HuH-7.5 (cell line): ENCODE measurements around the gene RFNG.

Experiments
- DNase-seq: peaks from one replicate; pipeline ENCODE4 v3.0.0; 2011; ENCODE audit warnings: low spot score

The RFNG gene

DNA sequence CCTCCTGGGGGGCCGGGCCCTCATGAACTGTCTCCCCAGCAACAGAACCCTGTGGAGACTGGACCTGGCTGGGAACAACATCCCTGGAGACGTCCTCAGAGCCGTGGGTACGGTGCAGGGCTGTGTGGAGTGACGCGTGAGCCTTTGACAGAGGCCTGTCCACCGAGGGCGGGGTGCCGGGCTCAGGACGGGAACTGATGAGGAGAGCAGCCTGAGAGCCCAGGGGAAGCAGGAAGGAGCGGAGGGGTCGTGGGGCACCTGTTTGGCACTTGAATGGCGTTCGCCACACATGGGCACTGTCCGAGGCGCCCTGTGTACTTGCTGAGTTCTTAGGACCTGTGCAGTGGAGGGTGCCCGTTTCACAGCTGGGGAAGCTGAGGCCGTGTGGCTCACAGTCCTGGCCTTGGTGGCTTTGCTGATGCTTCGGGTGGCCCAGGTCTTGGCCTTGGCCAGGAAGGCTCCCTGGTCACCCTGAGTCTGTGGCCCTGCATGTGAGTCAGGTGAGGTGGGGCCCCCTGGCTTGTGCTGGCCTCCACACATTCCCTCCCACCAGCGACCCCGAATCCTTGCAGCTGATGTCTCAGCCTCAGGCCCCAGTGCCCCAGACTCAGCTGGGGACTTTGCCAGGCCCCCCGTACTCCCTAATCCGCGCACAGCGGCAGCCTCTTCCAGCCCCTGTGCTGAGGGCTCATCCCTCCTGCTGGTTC lies 26.1 kb downstream of the RFNG start:
- DNase-seq, result no peak

DNA sequence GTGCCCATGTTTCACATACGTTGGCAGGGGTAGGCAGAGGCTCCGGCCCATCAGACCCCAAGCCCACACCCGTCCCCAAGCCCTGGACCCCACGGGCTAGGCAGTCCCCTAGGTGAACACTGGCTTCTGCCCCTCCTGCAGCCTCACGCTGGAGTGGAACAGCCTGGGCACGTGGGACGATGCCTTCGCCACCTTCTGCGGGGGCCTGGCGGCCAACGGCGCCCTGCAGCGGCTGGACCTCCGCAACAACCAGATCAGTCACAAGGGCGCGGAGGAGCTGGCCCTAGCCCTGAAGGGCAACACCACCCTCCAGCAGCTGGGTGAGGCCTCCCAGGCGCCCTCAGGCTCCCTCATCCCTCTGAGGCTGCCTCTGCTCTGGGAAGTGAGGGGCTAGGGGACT lies 26.8 kb downstream of the RFNG start:
- DNase-seq, result no peak

DNA sequence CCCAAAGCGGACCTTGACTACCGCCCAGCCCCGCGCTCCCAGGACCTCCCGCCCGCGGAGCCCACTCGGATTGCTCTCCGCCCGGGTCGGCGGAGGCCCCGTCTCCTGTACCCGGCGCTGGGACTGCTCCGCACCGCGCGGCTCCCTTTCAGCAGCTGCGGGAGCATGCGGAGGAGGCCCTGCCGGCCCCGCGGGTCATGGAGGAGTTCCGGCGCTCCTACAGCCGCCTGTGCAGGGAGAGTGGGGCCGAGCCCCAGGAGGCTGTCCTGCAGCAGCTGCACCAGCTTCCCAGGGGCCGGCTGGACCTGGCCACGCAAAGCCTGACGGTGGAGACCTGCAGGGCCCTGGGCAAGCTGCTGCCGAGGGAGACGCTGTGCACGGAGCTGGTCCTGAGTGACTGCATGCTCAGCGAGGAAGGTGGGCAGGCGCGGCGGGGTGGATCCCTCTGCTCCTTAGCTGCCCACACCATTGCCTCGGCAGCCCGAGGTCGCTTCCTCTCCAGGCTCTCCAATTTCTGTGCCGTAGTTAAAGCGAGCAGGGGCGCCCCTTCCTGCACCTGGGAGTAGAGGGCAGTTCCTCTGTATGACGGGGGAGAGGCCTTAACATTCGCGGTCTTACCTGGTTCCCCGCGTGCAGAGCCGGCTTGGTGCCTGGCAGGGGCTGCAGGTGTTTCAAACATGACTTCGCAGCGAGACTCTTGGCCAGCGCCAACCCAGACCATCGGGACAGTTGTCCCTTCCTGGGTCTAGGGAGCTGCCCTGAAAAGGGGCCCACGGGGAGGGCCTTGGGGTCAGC lies 28.0 kb downstream of the RFNG start:
- peak; percentile 67 for DNase-seq

GRCh38 chr17:82022981-82023446 lies 28.6 kb downstream of the RFNG start, which contains the start of gene LRRC45:
Gene LRRC45, plus strand, starts transcription at chr17:82023305. Its CDS starts 339 bp downstream, at chr17:82023644.
- DNase-seq, result peak; percentile 99

GRCh38 chr17:82022310-82022980 lies 29.2 kb downstream of the RFNG start, which contains the start of gene CENPX:
Gene CENPX, minus strand, starts transcription at chr17:82022878. Its CDS starts 17 bp downstream, at chr17:82022861.
- no peak for DNase-seq

GRCh38 chr17:82021900-82022309 lies 29.7 kb downstream of the RFNG start:
- DNase-seq, result no peak

DNA sequence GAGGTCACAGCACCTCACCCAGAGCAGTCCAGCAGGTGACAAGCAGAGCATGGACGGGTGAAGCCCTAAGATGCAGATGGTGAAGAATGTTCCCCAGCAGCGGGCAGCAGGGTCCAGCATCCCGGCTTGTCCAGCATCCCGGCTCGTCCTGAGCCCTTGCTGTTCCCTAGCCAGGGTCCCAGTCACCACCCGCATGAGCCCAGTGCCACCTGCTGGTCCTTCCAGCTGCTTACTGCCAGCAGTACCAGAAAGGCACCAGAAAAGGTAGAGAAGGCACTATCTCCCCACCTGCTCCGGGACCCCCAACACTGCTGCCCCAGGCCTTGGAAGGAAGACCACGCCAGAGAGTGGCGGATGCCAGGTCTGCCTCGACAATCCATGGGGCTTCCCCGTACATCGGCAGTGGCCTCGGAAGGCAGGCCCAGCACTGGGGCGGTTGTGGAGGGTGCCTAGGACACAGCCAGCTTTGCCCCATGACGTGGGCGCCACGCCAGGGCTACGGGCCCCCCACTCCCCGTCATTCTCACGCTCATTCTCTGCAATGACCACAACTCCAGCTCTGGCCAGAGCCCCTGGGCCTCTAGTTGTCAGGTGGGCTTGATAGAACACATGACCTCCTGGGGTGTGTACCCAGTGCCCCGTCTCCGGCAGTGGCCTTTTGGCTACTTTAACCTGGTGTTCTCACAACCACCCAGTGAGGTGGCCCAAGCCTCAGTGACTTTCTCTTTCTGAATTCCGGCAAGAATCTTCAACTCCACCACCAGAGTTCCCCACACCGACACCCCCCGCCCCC lies 30.3 kb downstream of the RFNG start:
- peak; percentile 68 for DNase-seq

GRCh38 chr17:82020572-82021106 lies 31.0 kb downstream of the RFNG start:
- DNase-seq, result no peak

DNA sequence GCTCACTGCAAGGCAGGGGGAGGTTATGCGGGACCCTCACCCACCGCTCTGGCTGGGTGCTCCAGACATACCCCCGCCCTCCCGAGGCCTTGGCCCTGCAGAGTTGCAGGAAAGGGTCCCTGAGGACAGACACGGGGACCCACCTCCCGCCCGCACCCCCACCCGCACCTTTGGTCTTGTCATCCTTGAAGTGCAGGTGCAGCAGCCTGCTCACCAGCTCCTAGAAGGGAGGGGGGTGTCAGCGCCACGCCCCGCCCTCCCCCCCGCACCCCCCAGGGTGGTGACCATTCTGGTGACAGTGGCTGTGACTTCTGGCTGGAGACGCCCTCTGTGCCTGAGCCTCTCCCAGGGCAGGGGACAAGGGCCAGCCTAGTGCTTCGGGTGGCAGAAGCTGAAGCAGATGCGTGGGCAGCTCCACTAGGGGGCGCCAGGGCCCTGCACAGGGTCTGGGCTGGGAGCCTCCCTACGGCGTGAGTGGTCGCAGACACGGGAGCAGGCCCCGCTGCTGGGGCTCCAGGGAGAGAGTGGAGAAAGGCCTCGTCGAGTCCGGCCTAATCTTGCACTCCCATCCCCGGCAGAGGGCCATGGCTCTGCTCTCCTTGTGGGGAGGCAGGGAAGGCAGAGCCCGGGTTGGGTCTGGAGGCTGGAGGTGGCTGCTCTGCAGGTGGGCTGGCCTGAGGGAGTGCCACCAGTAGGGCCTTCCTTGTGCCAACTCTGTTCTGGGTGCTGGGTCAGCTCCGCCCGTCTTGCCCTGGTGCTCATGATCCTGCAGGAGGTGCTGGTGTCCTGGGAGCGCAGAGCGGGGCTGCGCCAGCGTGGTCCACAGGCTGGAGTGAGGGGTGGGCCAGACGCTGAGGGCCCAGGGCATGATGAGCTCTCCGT lies 31.7 kb downstream of the RFNG start:
- peak; percentile 92 for DNase-seq

- no peak for DNase-seq
These were observed 32.5 kb downstream of the RFNG start for GRCh38 chr17:82018989-82019689.

DNA sequence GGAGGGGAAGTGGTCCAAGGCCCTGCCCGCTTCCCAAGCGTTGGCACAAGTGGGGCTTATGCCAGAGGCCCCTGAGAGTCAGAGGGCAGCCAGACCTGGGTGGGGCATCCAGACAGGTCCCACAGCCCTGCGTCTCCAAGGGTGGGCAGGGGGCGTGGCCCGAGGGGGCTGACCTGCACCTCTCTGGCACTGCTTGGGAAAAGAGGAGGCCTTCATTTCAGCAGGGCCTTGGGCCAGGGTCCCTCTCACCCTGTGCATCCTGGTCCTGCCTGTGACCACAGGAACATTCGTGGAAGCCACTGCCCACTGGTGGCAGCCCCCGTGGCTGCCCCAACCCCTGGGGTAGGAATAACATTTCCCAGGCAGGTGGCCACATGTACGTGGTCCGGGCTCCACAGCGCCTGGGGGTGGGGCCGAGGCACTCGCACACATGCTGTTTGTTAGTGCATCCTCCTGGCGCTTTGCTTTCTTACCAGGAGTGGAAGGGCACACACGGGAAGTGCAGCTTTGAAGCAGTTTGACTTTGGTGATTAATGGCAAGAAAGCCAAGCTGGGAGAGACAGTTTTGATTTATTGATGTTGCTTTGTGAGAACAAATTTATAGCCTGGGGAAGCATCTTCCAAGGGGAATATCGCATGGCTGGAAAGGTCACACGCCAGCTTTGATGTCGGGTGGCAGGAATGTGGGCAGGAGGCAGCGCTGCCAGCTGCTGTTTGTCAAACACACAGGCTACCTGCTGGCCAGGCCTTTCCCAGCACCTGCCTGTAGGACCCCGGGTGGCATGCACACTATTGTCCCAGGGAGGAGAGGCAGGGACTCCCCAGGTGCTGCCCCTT lies 33.2 kb downstream of the RFNG start:
- DNase-seq, result no peak

GRCh38 chr17:82017612-82018151 lies 33.9 kb downstream of the RFNG start:
- DNase-seq, result no peak

GRCh38 chr17:82016875-82017459 lies 34.6 kb downstream of the RFNG start:
- no peak for DNase-seq

DNA sequence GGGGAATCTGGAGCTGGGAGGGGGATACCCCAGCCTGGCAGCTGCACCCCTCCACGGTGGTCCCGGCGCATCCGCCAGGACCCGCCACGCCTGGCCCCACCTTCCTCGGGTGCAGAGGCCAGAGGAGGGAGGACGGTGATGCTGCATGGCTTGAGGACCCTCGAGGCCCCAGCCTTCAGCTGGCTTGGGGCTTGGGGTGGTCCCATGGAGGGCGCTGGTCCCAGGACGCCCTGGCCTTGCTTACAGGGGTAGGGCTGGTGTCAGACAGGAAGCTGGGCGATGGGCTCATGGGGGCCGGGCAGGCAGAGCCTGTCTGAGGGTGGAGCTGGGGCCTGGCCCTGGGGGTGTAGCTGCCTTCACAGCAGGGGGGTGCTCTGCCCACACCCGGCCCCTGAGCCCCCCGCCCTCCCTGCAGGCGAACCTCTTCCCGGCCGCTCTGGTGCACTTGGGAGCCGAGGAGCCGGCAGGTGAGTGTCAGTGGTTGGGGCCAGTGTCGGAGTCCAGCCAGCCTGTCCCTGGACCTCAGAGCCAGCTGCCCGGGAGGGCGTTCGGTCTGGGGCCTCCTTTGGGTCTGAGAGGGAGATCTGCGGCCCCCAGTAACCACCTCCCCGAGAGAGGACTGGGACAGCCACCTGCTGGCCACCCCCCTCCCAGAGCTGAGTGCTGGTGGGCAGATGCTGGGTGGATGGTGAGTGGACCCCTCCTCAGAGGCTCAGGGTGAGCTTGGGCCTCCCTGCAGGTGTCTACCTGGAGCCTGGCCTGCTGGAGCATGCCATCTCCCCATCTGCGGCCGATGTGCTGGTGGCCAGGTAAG lies 35.3 kb downstream of the RFNG start:
- DNase-seq, result no peak

DNA sequence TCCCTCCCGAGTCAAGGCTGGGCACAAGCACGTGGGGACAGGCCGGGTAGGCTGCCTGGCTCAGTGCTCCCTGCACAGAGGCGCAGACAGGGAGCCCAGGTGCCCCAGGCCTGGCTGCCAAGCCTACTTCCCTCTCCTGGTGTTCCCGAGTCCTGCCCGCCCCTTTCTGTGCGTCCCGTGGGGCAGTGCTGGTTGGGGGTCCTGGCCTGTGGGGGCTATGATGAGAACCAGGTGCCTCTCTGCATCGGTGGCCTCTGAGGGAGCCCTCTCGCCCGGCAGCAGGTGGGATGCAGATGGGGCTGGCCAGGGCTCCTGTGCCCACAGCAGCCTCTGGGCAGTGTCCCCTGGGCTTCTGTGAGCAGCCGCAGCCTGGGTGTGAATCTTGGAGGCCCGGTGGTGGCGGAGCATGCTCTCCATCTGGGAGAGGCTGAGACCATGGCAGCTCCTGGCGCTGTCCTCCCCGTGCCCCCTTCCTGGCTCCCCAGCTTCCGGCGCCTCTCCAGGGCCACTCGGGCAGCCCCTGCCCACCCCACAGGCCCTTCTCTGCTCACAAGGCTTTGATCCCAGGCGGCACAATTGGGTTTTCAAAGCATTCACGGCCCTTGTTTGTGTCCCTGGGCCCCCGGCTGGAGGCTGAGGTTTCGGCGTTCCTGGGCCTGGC lies 36.2 kb downstream of the RFNG start:
- DNase-seq, result no peak

DNA sequence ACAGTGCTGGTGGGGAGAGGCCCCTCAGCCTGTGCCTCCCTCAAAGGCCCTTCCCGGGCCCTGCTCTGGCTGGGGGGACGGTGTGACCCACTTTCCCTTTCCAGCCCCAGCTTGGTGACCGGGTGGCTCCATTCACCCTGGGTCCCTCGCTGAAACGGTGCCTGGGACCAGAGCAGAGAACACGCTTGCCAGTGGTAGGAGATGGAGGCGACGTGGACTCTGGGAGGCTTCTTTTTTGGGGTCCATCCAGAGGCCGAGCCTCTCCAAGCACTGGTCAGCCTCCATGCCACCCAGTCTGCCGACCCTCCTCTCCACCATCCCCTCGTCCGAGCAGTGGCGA lies 36.7 kb downstream of the RFNG start:
- DNase-seq, result no peak

- DNase-seq, result no peak
These were observed 37.2 kb downstream of the RFNG start for GRCh38 chr17:82014432-82014831.
